IMR-90 (cell line): ENCODE results near the gene XAGE1B. TPM values are rescaled to one million over a fixed set of nuclear protein-coding genes. Genes with fewer than 3 reads are reported as not detected.

Experiments used
- ATAC-seq: fragments of 200-7000 bp; cut with Tn5 transposase; 2 replicates; pipeline ENCODE4 v1.9.1; 2020; ENCODE audit warnings: low read depth, mild to moderate bottlenecking, moderate library complexity
- BruUV-seq: library from RNA; stranded (reverse); fragments of 400-500 nt; replicated peaks from 2 replicates; lab custom pipeline; 2021; lab: Mats Ljungman, UMichigan
- CTCF ChIA-PET: fragments of 300-600 bp; formaldehyde crosslinking; extraction: SDS; loops from one replicate; lab custom pipeline; 2021; ENCODE audit warnings: antibody characterized with exemption; lab: Yijun Ruan, JAX
- POLR2A ChIA-PET: fragments of 300-600 bp; sonication (Branson Sonifier 250); formaldehyde crosslinking; loops from one replicate; lab custom pipeline; 2022; ENCODE audit warnings: antibody characterized with exemption; ENCODE audit not compliant: unreplicated experiment; lab: Charles Lee
- DNase-seq: peaks from one replicate; pipeline ENCODE4 v3.0.0; 2013
- H2AFZ ChIP-seq: replicated peaks from 2 replicates; pipeline ENCODE3; 2013; ENCODE audit warnings: low read length, mild to moderate bottlenecking; ENCODE audit not compliant: poor library complexity
- H2AK5ac ChIP-seq: 2 replicates; pipeline ENCODE4 v1.6.1; 2013; ENCODE audit warnings: low read depth, low read length, inconsistent platforms
- H2AK9ac ChIP-seq: replicated peaks from 2 replicates; pipeline ENCODE3; 2013; ENCODE audit warnings: mild to moderate bottlenecking, low read depth, low read length, moderate library complexity; ENCODE audit not compliant: poor library complexity
- H2BK120ac ChIP-seq: 2 replicates; pipeline ENCODE4 v1.6.1; 2013; ENCODE audit warnings: low read depth, low read length, inconsistent platforms
- H2BK15ac ChIP-seq: 3 replicates; pipeline ENCODE4 v1.6.1; 2013; ENCODE audit warnings: low read depth, low read length, inconsistent platforms
- H2BK20ac ChIP-seq: 2 replicates; pipeline ENCODE4 v1.6.1; 2013; ENCODE audit warnings: low read depth, mild to moderate bottlenecking, inconsistent platforms, low read length, moderate library complexity
- H2BK5ac ChIP-seq: 2 replicates; pipeline ENCODE4 v1.6.1; 2013; ENCODE audit warnings: mild to moderate bottlenecking, low read depth, low read length, inconsistent platforms; ENCODE audit not compliant: poor library complexity, severe bottlenecking
- H3K14ac ChIP-seq: replicated peaks from 2 replicates; pipeline ENCODE4 v1.6.1; 2013; ENCODE audit warnings: low read depth, low read length, inconsistent platforms
- H3K18ac ChIP-seq: 2 replicates; pipeline ENCODE4 v1.6.1; 2013; ENCODE audit warnings: low read depth, low read length, control low read depth
- H3K23ac ChIP-seq: 2 replicates; pipeline ENCODE4 v1.6.1; 2013; ENCODE audit warnings: low read depth, low read length, inconsistent platforms
- H3K27ac ChIP-seq: 2 replicates; pipeline ENCODE4 v1.5.1; 2013; ENCODE audit warnings: mild to moderate bottlenecking, control low read depth, low read length; ENCODE audit not compliant: insufficient read depth
- H3K27me3 ChIP-seq: 2 replicates; pipeline ENCODE4 v1.6.1; 2013; ENCODE audit warnings: low read length; ENCODE audit not compliant: control insufficient read depth, insufficient read depth
- H3K36me3 ChIP-seq: 2 replicates; pipeline ENCODE4 v1.6.1; 2013; ENCODE audit warnings: low read length, mixed read lengths; ENCODE audit not compliant: control insufficient read depth, insufficient read depth
- H3K4ac ChIP-seq: 2 replicates; pipeline ENCODE4 v1.6.1; 2013; ENCODE audit warnings: low read depth, low read length, inconsistent platforms
- H3K4me1 ChIP-seq: 2 replicates; pipeline ENCODE4 v1.6.1; 2013; ENCODE audit warnings: low read length, mixed read lengths; ENCODE audit not compliant: control insufficient read depth, insufficient read depth
- H3K4me2 ChIP-seq: 2 replicates; pipeline ENCODE4 v1.6.1; 2013; ENCODE audit warnings: low read depth, mild to moderate bottlenecking, control low read depth, low read length, moderate library complexity
- H3K4me3 ChIP-seq: 2 replicates; pipeline ENCODE4 v1.5.1; 2013; ENCODE audit warnings: low read depth, mild to moderate bottlenecking, control low read depth, low read length, moderate library complexity; ENCODE audit not compliant: insufficient read depth
- H3K56ac ChIP-seq: 2 replicates; pipeline ENCODE4 v1.6.1; 2013; ENCODE audit warnings: low read length, inconsistent platforms; ENCODE audit not compliant: insufficient read depth; ENCODE audit errors: extremely low read depth
- H3K79me1 ChIP-seq, 2 experiments: 2 replicates each; pipeline ENCODE4 v1.6.1; 2013; ENCODE audit warnings: low read length in 2 of 2, inconsistent platforms in 1 of 2, low read depth in 1 of 2
- H3K9ac ChIP-seq: 2 replicates; pipeline ENCODE4 v1.6.1; 2013; ENCODE audit warnings: low read depth, low read length, control low read depth
- H3K9me1 ChIP-seq: 2 replicates; pipeline ENCODE4 v1.6.1; 2013; ENCODE audit warnings: low read length, inconsistent platforms; ENCODE audit not compliant: insufficient read depth
- H3K9me3 ChIP-seq: 2 replicates; pipeline ENCODE4 v1.6.1; 2013; ENCODE audit warnings: low read length; ENCODE audit not compliant: control insufficient read depth, insufficient read depth
- H4K20me1 ChIP-seq: 2 replicates; pipeline ENCODE4 v1.6.1; 2013; ENCODE audit warnings: low read length, inconsistent platforms; ENCODE audit not compliant: insufficient read depth
- H4K5ac ChIP-seq: 2 replicates; pipeline ENCODE4 v1.6.1; 2013; ENCODE audit warnings: mild to moderate bottlenecking, low read depth, low read length, control low read depth
- H4K8ac ChIP-seq, 2 experiments: 2 replicates each; pipeline ENCODE4 v1.6.1; 2013; ENCODE audit warnings: low read depth in 2 of 2, low read length in 2 of 2, control low read depth in 1 of 2, inconsistent platforms in 1 of 2
- H4K91ac ChIP-seq: 2 replicates; pipeline ENCODE4 v1.6.1; 2013; ENCODE audit warnings: low read depth, low read length, inconsistent platforms; ENCODE audit not compliant: insufficient read depth
- BHLHE40 ChIP-seq: fragments of 150-350 bp; IDR thresholded peaks from 2 replicates; pipeline ENCODE4 v1.6.1; 2016; ENCODE audit warnings: mild to moderate bottlenecking, low read depth, low read length
- CEBPB ChIP-seq: IDR thresholded peaks from 2 replicates; pipeline ENCODE4 v1.6.1; 2012; ENCODE audit warnings: low read depth, low read length, improper control_type of control experiment
- CHD1 ChIP-seq: IDR thresholded peaks from 2 replicates; pipeline ENCODE4 v1.6.1; 2012; ENCODE audit warnings: low read depth, low read length, improper control_type of control experiment
- CTCF ChIP-seq: conservative IDR thresholded peaks from 2 replicates; pipeline ENCODE4 v1.5.1; 2012; ENCODE audit warnings: mild to moderate bottlenecking, low read depth, low read length, improper control_type of control experiment
- ELK1 ChIP-seq: fragments of 150-350 bp; IDR thresholded peaks from 2 replicates; pipeline ENCODE4 v1.6.1; 2016; ENCODE audit warnings: low read depth, mild to moderate bottlenecking, low read length, moderate library complexity, borderline replicate concordance
- FOS ChIP-seq: fragments of 150-350 bp; IDR thresholded peaks from 2 replicates; pipeline ENCODE4 v1.6.1; 2016; ENCODE audit warnings: low read depth, low read length
- MAFK ChIP-seq: IDR thresholded peaks from 2 replicates; pipeline ENCODE4 v1.6.1; 2012; ENCODE audit warnings: low read depth, low read length, improper control_type of control experiment
- NFE2L2 ChIP-seq: fragments of 150-350 bp; IDR thresholded peaks from 2 replicates; pipeline ENCODE4 v1.6.1; 2016; ENCODE audit warnings: low read depth, mild to moderate bottlenecking, low read length
- POLR2A ChIP-seq: IDR thresholded peaks from 2 replicates; pipeline ENCODE4 v1.6.1; 2012; ENCODE audit warnings: mild to moderate bottlenecking, low read depth, low read length
- RAD21 ChIP-seq: IDR thresholded peaks from 2 replicates; pipeline ENCODE4 v1.6.1; 2012; ENCODE audit warnings: low read length, improper control_type of control experiment
- RCOR1 ChIP-seq: IDR thresholded peaks from 2 replicates; pipeline ENCODE4 v1.6.1; 2012; ENCODE audit warnings: mild to moderate bottlenecking, low read length, improper control_type of control experiment; ENCODE audit not compliant: insufficient replicate concordance
- RFX5 ChIP-seq: IDR thresholded peaks from 2 replicates; pipeline ENCODE4 v1.8.0; 2012; ENCODE audit warnings: low read depth, mild to moderate bottlenecking, low read length, moderate library complexity
- WGBS, 2 experiments: methylation state at CpG; one replicate each; pipeline versions ENCODE4 v1.1.5 to v1.1.7; 2013; ENCODE audit warnings: missing lambda C conversion rate in 2 of 2; ENCODE audit not compliant: insufficient read length in 1 of 2; ENCODE audit errors: extremely low coverage in 2 of 2; 5-methylcytosine and 5-hydroxymethylcytosine counted together
- dilution Hi-C: fragments of 300-500 bp; cut with HindIII; formaldehyde crosslinking; loops from one replicate; pipeline ENCODE4 v1.14.3; 2018; ENCODE audit warnings: low sequenced_read_pairs; ENCODE audit not compliant: unreplicated experiment
- in situ Hi-C: fragments of 300-500 bp; cut with MboI; formaldehyde crosslinking; loops from 3 replicates; pipeline ENCODE4 v1.14.3; 2019; ENCODE audit warnings: low sequenced_read_pairs, inconsistent platforms, mixed read lengths
- intact Hi-C: fragments of 100-400 bp; cut with micrococcal nuclease; formaldehyde crosslinking; loops from 2 replicates; pipeline ENCODE4 v1.10.0; 2022
- polyA plus RNA-seq, 3 experiments: library from polyadenylated mRNA; depleted of rRNA; stranded (reverse); fragments of >200 nt; gene quantifications; 2 replicates each; pipeline ENCODE4 v1.2.3, GENCODE V29; 2012; ENCODE audit warnings: low replicate concordance in 1 of 3
- total RNA-seq: library from RNA; depleted of rRNA; stranded (reverse); fragments of >200 nt; gene quantifications from 2 replicates; pipeline ENCODE4 v1.2.3, GENCODE V29; 2012

Gene XAGE1B
- total and polyA plus RNA-seq, 2 of the 4 experiments (the other 2 are of a cell fraction): not detected

GRCh38 chrX:52542311-52542710 is 25.4 kb upstream of the XAGE1B start:
- Histone ChIP-seq H2AK5ac (no peak overlapping the region), H3K36me3 (no peaks in the 10 kb centered on the region), H3K79me1 (no peaks in the 10 kb centered on the region), H4K20me1 (no peaks in the 10 kb centered on the region), H3K4ac (no peak overlapping the region), H3K4me1 (no peaks in the 10 kb centered on the region), H3K23ac (no peak overlapping the region), H3K18ac (no peak overlapping the region), H4K91ac (no peak overlapping the region), H3K27me3 (peaks cover 11% of the 10 kb centered on the region), H2BK120ac (no peak overlapping the region), H2AK9ac (no peak overlapping the region), H3K4me2 (no peak overlapping the region), H4K5ac (no peak overlapping the region), H3K9me3 (no peaks in the 10 kb centered on the region), H2BK15ac (no peak overlapping the region), H2BK5ac (no peak overlapping the region), H3K9ac (no peak overlapping the region), H2AFZ (no peak overlapping the region), H3K14ac (no peak overlapping the region), H2BK20ac (no peak overlapping the region), H3K4me3 (no peak overlapping the region), H4K8ac (no peak overlapping the region), H3K9me1 (no peaks in the 10 kb centered on the region), H3K27ac (no peak overlapping the region), H3K56ac (no peak overlapping the region)
- ChIA-PET CTCF (no interaction called here), POLR2A (no interaction called here)
- TF ChIP-seq CHD1 (no peak), MAFK (no peak), CEBPB (no peak), NFE2L2 (no peak), BHLHE40 (no peak), ELK1 (no peak), CTCF (no peak), RCOR1 (no peak), FOS (no peak), RAD21 (no peak), RFX5 (no peak), POLR2A (no peak)
- dilution Hi-C loops: no loop called here
- intact Hi-C loops: no loop called here
- in situ Hi-C loops: no loop called here
- BruUV-seq: no TSS peak
- no peak for ATAC-seq
- no CpG with 5 or more reads among the region's 6 CpGs for WGBS, 2 experiments
- DNase-seq: no peak
